ENCODE data around the gene CXorf66. TPM values are rescaled to one million over a fixed set of nuclear protein-coding genes. Genes with fewer than 3 reads are reported as not detected.

CXorf66 gene
- total and polyA plus RNA-seq, 2 of the 4 experiments (the other 2 are of a cell fraction): not detected

DNA sequence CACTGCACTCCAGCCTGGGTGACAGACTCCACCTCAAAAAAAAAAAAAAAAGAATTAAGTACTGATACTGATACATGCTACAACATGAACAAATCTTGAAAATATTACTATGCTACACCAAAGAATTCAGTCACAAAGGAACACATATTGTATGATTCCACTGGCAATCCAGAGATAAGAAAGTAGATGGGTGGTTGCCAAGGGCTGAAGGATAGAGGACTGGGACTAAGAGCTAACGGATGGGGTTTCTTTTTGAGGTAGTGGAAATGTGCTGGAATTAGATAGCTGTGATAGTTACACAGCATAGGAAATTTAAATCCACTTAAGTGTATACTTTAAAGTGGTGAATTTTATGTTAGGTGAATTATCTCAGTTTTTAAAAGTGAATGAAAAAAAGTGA is 45.0 kb downstream of the CXorf66 start:
- Histone ChIP-seq H3K27me3 (ENCODE audit: control insufficient read depth, insufficient read depth, low read length) (no peaks in the 10 kb centered on the region), H3K14ac (replicated peaks; ENCODE audit: low read depth, low read length) (no peak overlapping the region), H2BK5ac (ENCODE audit: low read depth, low read length, poor library complexity, severe bottlenecking) (no peak overlapping the region), H2AK9ac (replicated peaks; ENCODE audit: low read depth, low read length, poor library complexity) (no peak overlapping the region), H4K5ac (ENCODE audit: low read depth, low read length) (no peak overlapping the region), H3K4me1 (ENCODE audit: control insufficient read depth, insufficient read depth, low read length) (peaks cover 2% of the 10 kb centered on the region; the same call in 1 of the 2 replicates), H3K9me1 (ENCODE audit: insufficient read depth, low read length) (no peaks in the 10 kb centered on the region), H4K8ac (ENCODE audit: low read depth in 2 of 2, low read length in 2 of 2) (no peak overlapping the region), H3K9ac (ENCODE audit: low read depth, low read length) (no peak overlapping the region), H3K56ac (ENCODE audit: extremely low read depth, insufficient read depth, low read length) (no peak overlapping the region), H3K9me3 (ENCODE audit: control insufficient read depth, insufficient read depth, low read length) (no peaks in the 10 kb centered on the region; the same call in 1 of the 2 replicates), H3K36me3 (ENCODE audit: control insufficient read depth, insufficient read depth, low read length) (no peaks in the 10 kb centered on the region), H2AFZ (replicated peaks; ENCODE audit: low read length, poor library complexity) (no peak overlapping the region), H4K20me1 (ENCODE audit: insufficient read depth, low read length) (no peaks in the 10 kb centered on the region), H3K4me3 (ENCODE audit: insufficient read depth, low read depth, low read length) (no peak overlapping the region), H3K18ac (ENCODE audit: low read depth, low read length) (no peak overlapping the region), H3K27ac (ENCODE audit: insufficient read depth, low read length) (no peak overlapping the region), H3K79me1 (ENCODE audit: low read depth in 1 of 2, low read length in 2 of 2) (peaks cover 3 to 12% of the 10 kb centered on the region in 2 experiments; a peak in 2 of 4 replicates), H2BK120ac (ENCODE audit: low read depth, low read length) (no peak overlapping the region), H2BK20ac (ENCODE audit: low read depth, low read length) (no peak overlapping the region), H2BK15ac (ENCODE audit: low read depth, low read length) (no peak overlapping the region), H3K4me2 (ENCODE audit: low read depth, low read length) (no peak overlapping the region), H4K91ac (ENCODE audit: insufficient read depth, low read depth, low read length) (no peak overlapping the region), H3K23ac (ENCODE audit: low read depth, low read length) (no peak overlapping the region), H2AK5ac (ENCODE audit: low read depth, low read length) (no peak overlapping the region), H3K4ac (ENCODE audit: low read depth, low read length) (no peak overlapping the region)
- ChIA-PET POLR2A (ENCODE audit: unreplicated experiment) (no interaction called here), CTCF (no interaction called here)
- no peak for TF ChIP-seq CEBPB (IDR thresholded peaks at IDR 0.05; ENCODE audit: low read depth, low read length)
- TF ChIP-seq MXI1 (IDR thresholded peaks at IDR 0.05; ENCODE audit: borderline replicate concordance, low read depth, low read length): no peak
- no peak for TF ChIP-seq POLR2A (IDR thresholded peaks at IDR 0.05; ENCODE audit: low read depth, low read length)
- no peak for TF ChIP-seq SMC3 (IDR thresholded peaks at IDR 0.05; ENCODE audit: low read depth, low read length)
- no peak for TF ChIP-seq BHLHE40 (IDR thresholded peaks at IDR 0.05; ENCODE audit: low read depth, low read length)
- no peak for TF ChIP-seq RCOR1 (IDR thresholded peaks at IDR 0.05; ENCODE audit: insufficient replicate concordance, low read length)
- no peak for DNase-seq
- no CpG with 5 or more reads among the region's 1 CpG for WGBS, 2 experiments (ENCODE audit: extremely low coverage in 2 of 2, insufficient read length in 1 of 2)
- in situ Hi-C loops (cut with MboI; ENCODE audit: low sequenced_read_pairs) (no loop called here), dilution Hi-C loops (cut with HindIII; ENCODE audit: low sequenced_read_pairs, unreplicated experiment) (no loop called here), intact Hi-C loops (cut with micrococcal nuclease) (no loop called here)
- no TSS peak for BruUV-seq (replicated peaks)
- ATAC-seq (ENCODE audit: low read depth): no peak

All from IMR-90 (cell line).